Thoracic aorta (tissue), 2 donors: Measurements from ENCODE around the gene CEP295NL. TPM values are rescaled to one million over a fixed set of nuclear protein-coding genes. Genes with fewer than 3 reads are reported as not detected.
A peak's percentile ranks its signal among the peaks of the same experiment; 100 is the strongest.

Experiments
- ATAC-seq: fragments of 150-250 bp; one replicate; pipeline ENCODE4 v1.8.0; 2017; ENCODE audit warnings: low read depth; ENCODE audit not compliant: insufficient number of reproducible peaks, low FRiP score
- DNase-seq: peaks from one replicate; pipeline ENCODE4 v3.0.0-alpha.2; 2020; ENCODE audit warnings: low spot score
- H3K27ac ChIP-seq, 2 donors: fragments of 200-600 bp; sonication (generic); 1 replicate in 1 of 2; 2 replicates in 1 of 2; pipeline ENCODE4 v1.5.1; 2016; ENCODE audit warnings: mild to moderate bottlenecking in 2 of 2, moderate library complexity in 2 of 2
- H3K27me3 ChIP-seq: fragments of 200-600 bp; sonication (generic); replicated peaks from 2 replicates; pipeline ENCODE4 v1.6.0; 2016; ENCODE audit warnings: mild to moderate bottlenecking; ENCODE audit not compliant: insufficient read depth
- H3K36me3 ChIP-seq: fragments of 200-600 bp; sonication (generic); one replicate; pipeline ENCODE4 v1.5.1; 2016
- H3K4me1 ChIP-seq, 2 donors: fragments of 200-600 bp; sonication (generic); 1 replicate in 1 of 2; 2 replicates in 1 of 2; pipeline versions ENCODE4 v1.5.1 to v1.6.0; 2016; ENCODE audit warnings: low read depth in 2 of 2, mild to moderate bottlenecking in 1 of 2; ENCODE audit not compliant: control insufficient read depth in 1 of 2
- H3K4me3 ChIP-seq: fragments of 200-600 bp; sonication (generic); 2 replicates; pipeline ENCODE4 v1.5.1; 2016; ENCODE audit warnings: mild to moderate bottlenecking
- H3K9me3 ChIP-seq: fragments of 200-600 bp; sonication (generic); 2 replicates; pipeline ENCODE4 v1.5.1; 2016
- CTCF ChIP-seq: fragments of 200-600 bp; sonication (generic); IDR thresholded peaks from one replicate; pipeline ENCODE4 v1.5.1; 2019; ENCODE audit warnings: antibody characterized with exemption
- total RNA-seq, 2 donors: library from RNA; depleted of rRNA; stranded (reverse); fragments of >200 nt; gene quantifications; one replicate each; pipeline versions ENCODE4 v1.1.0 to v1.2.3, GENCODE V29; 2016

CEP295NL gene
- total RNA-seq, 2 donors from 2014 or later = 6.8 to 13.0 TPM

GRCh38 chr17:78849026-78849425 is 54.0 kb downstream of the CEP295NL start:
- H3K27ac ChIP-seq = no peak overlapping the region
- no peaks in the 10 kb centered on the region for H3K27me3 ChIP-seq
- H3K36me3 ChIP-seq = peaks cover 11% of the 10 kb centered on the region
- no peak for TF ChIP-seq CTCF
- no peak overlapping the region for H3K4me3 ChIP-seq
- H3K9me3 ChIP-seq = no peaks in the 10 kb centered on the region
- H3K4me1 ChIP-seq = no peaks in the 10 kb centered on the region
- no peak for ATAC-seq
- DNase-seq = no peak

DNA sequence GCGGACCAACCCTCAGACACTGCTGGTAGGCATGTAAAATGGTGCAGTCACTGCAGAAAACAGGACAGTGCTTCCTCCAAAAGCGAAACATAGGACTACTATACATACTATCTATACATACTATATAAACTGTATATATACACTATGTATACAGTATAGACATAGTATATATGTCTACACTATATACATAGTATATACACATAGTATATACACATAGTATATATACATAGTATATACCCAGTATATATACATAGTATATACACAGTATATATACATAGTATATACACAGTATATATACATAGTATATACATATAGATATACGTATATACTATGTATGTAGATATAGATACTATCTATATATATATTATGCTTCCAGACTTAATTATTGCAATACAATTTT is 55.9 kb downstream of the CEP295NL start:
- Histone ChIP-seq H3K36me3 (no peaks in the 10 kb centered on the region), H3K4me3 (no peak overlapping the region), H3K9me3 (no peaks in the 10 kb centered on the region), H3K27ac (no peak overlapping the region), H3K4me1 (no peaks in the 10 kb centered on the region), H3K27me3 (no peaks in the 10 kb centered on the region)
- DNase-seq = no peak
- ATAC-seq = no peak
- no peak for TF ChIP-seq CTCF

DNA sequence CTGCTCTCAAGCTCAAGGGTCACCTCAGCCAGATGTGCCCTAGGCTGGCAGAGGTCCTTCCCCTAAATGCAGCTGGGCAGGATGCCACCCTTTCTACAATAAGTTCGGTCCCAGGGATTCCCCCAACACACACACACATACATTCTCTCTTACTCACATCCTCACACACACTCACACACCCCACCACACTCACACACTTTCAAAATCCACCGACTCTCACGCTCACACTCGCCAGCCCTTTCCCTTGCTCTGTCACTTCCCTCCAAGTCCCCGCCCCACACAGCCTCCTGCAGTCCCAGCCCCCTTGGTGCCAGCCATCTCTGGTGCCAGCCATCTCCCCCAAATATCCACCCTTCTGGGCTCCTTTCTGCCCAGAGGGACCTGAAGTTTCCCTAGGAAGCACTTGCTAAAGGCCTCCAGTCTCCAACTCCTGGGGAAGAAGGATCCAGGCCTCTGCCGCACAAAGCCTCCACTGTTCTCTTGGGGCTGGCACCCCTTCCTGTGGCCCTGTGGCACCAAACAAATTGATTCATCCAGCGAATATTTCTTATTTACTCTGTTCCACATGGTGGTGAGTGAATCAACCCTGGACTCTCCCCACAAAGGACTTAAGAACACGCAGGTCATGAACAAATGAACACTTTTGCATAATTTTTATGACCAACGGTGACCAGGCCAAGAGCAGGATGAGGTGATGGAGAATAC is 58.5 kb downstream of the CEP295NL start:
- no peaks in the 10 kb centered on the region for H3K36me3 ChIP-seq
- no peak for ATAC-seq
- no peaks in the 10 kb centered on the region for H3K9me3 ChIP-seq
- peaks cover 3 to 11% of the 10 kb centered on the region in 2 donors for H3K4me1 ChIP-seq
- no peak overlapping the region for H3K4me3 ChIP-seq
- DNase-seq = no peak
- TF ChIP-seq CTCF = no peak
- H3K27me3 ChIP-seq = no peaks in the 10 kb centered on the region
- no peak overlapping the region for H3K27ac ChIP-seq

DNA sequence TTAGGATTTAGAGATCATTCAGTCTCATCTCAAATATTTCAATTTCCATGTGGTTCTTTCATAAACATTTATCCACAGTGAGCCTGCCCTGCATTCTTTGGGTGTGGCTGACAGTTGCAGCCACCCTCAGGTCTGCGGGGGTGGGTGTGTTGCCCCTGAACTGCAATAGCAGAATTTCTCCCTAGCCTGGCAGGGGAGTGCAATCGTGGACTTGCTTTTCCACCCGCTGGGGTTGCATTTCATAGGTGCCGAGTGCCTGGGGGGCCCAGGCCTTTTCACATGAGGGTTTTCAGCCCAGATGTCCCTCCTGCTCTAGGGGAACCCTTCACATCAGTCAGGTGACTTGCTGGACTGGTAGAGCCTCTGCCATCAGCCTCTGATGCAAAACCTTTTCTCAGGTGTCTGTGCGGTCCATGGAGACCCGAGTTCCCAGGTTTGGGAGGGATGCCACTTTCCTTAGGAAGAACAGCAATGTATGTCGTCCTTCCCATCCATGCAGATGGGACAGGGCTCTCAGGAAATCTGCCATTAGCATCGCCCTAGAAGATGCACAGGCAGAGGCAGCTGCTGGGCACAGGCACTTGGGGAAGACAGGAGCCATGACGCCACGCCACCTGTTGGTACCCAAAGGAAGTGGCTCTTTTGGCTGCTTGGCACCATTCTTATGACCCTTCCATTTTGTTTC is 60.0 kb downstream of the CEP295NL start:
- no peaks in the 10 kb centered on the region for H3K9me3 ChIP-seq
- no peaks in the 10 kb centered on the region for H3K36me3 ChIP-seq
- H3K27me3 ChIP-seq = no peaks in the 10 kb centered on the region
- DNase-seq (no peak), ATAC-seq (no peak)
- no peak overlapping the region for H3K27ac ChIP-seq
- peak; percentile 34 for TF ChIP-seq CTCF
- peaks cover 6 to 25% of the 10 kb centered on the region in 2 donors for H3K4me1 ChIP-seq
- no peak overlapping the region for H3K4me3 ChIP-seq

GRCh38 chr17:78840780-78841611 is 62.0 kb downstream of the CEP295NL start, which contains the start of gene USP36:
USP36 (minus strand) TSS chr17:78840814; CDS start chr17:78836363, 4,451 bp downstream.
- Histone ChIP-seq H3K27ac (peak within 1 kb of the TSS; percentile 95 to 97), H3K4me1 (peaks cover 6 to 33% of the 10 kb centered on the region in 2 donors), H3K9me3 (no peaks in the 10 kb centered on the region), H3K27me3 (no peaks in the 10 kb centered on the region), H3K36me3 (peaks cover 9% of the 10 kb centered on the region), H3K4me3 (peak within 1 kb of the TSS; percentile 96)
- no peak for TF ChIP-seq CTCF
- ATAC-seq (peak; percentile 98), DNase-seq (peak; percentile 95)
